Esophagus muscularis mucosa (tissue), 4 donors: ENCODE measurements around the gene MDGA2. TPM values are rescaled to one million over a fixed set of nuclear protein-coding genes. Genes with fewer than 3 reads are reported as not detected.
"Not testable (repeated sequence)": the region's sequence is repeated elsewhere in the genome, so short reads cannot be mapped to it uniquely, and the experiment has no call there.

ENCODE experiments used
- DNase-seq: peaks from one replicate; pipeline ENCODE4 v3.0.0-alpha.2; 2017; ENCODE audit errors: extremely low spot score
- H3K27ac ChIP-seq, 4 donors: fragments of 200-600 bp; sonication (generic); replicated peaks in 1 of 4; 1 replicate in 3 of 4; 2 replicates in 1 of 4; pipeline ENCODE4 v1.5.1; 2016 to 2019; ENCODE audit warnings: mild to moderate bottlenecking in 1 of 4
- H3K27me3 ChIP-seq, 4 donors: fragments of 200-600 bp; sonication (generic); one replicate each; pipeline versions ENCODE4 v1.5.1 to v1.6.0; 2016 to 2019
- H3K36me3 ChIP-seq, 4 donors: fragments of 200-600 bp; sonication (generic); one replicate each; pipeline ENCODE4 v1.5.1; 2016 to 2019
- H3K4me1 ChIP-seq, 4 donors: fragments of 200-600 bp; sonication (generic); one replicate each; pipeline ENCODE4 v1.5.1; 2016 to 2019
- H3K4me3 ChIP-seq, 4 donors: fragments of 200-600 bp; sonication (generic); 1 replicate in 2 of 4; 2 replicates in 2 of 4; pipeline ENCODE4 v1.5.1; 2016 to 2019; ENCODE audit warnings: mild to moderate bottlenecking in 4 of 4, moderate library complexity in 1 of 4
- H3K9me3 ChIP-seq, 4 donors: fragments of 200-600 bp; sonication (generic); 1 replicate in 3 of 4; 2 replicates in 1 of 4; pipeline ENCODE4 v1.5.1; 2016 to 2019
- EP300 ChIP-seq: sonication (generic); formaldehyde crosslinking; IDR thresholded peaks from one replicate; pipeline ENCODE4 v1.6.1; 2017; ENCODE audit warnings: antibody characterized with exemption
- POLR2A ChIP-seq: fragments of 450-650 bp; IDR thresholded peaks from one replicate; pipeline ENCODE4 v1.6.1; 2017; ENCODE audit warnings: antibody characterized with exemption, moderate library complexity, mild to moderate bottlenecking, low read depth
- POLR2AphosphoS5 ChIP-seq, 2 donors: sonication (generic); formaldehyde crosslinking; IDR thresholded peaks; one replicate each; pipeline ENCODE4 v1.6.1; 2017; ENCODE audit warnings: antibody characterized with exemption in 2 of 2
- WGBS: methylation state at CpG from one replicate; pipeline ENCODE4 v1.1.5; 2018; 5-methylcytosine and 5-hydroxymethylcytosine counted together
- intact Hi-C: fragments of 100-400 bp; cut with DNase I; formaldehyde crosslinking; loops from one replicate; pipeline ENCODE4 v1.15.1; 2023
- total RNA-seq, 4 donors: library from RNA; depleted of rRNA; stranded (reverse); fragments of >200 nt; gene quantifications; one replicate each; pipeline versions ENCODE4 v1.1.0 to v1.2.1, GENCODE V29; 2016
- TF ChIP-seq, protein P1 (sequence below), 3 experiments: fragments of 200-600 bp in 2 of 3; fragments of 450-650 bp in 1 of 3; sonication (generic) in 2 of 3; IDR thresholded peaks; one replicate each; pipeline ENCODE4 v1.5.1; 2017 to 2019; ENCODE audit warnings: antibody characterized with exemption in 3 of 3, mild to moderate bottlenecking in 2 of 3, moderate library complexity in 1 of 3

The MDGA2 gene
- total RNA-seq, 4 donors from 2014 or later, result under 0.01 TPM; not detected in 3

DNA sequence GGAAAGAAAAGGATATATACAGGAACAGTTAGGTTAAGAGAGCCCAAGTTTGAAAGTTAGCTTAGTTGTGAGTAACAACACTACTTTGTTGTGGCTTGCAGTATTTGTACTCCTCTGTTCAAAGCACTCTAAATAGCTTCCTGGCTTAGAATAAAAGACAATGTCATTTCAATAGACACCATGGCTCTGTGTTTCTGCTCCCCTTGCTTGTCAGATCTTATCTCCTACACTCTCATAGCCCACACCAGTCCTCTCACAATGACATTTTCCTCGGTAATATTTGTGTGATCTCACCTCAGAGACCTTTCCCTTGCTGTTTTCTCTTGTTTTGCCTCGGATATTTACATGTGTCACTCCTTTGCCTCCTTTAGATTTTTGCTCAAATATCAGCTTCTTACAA is 418.4 kb downstream of the MDGA2 start:
- no peak for DNase-seq
- Histone ChIP-seq H3K4me3 (no peak overlapping the region), H3K27me3 (no peaks in the 10 kb centered on the region), H3K9me3 (no peaks in the 10 kb centered on the region), H3K36me3 (no peaks in the 10 kb centered on the region), H3K4me1 (no peaks in the 10 kb centered on the region), H3K27ac (no peak overlapping the region)
- intact Hi-C loops, result no loop called here
- 64% methylated on average over 2 of the region's 2 CpGs for WGBS
- TF ChIP-seq POLR2A (no peak), POLR2AphosphoS5 (IDR thresholded peaks at IDR 0.05) (no peak), EP300 (no peak)
- TF ChIP-seq, protein P1, sequence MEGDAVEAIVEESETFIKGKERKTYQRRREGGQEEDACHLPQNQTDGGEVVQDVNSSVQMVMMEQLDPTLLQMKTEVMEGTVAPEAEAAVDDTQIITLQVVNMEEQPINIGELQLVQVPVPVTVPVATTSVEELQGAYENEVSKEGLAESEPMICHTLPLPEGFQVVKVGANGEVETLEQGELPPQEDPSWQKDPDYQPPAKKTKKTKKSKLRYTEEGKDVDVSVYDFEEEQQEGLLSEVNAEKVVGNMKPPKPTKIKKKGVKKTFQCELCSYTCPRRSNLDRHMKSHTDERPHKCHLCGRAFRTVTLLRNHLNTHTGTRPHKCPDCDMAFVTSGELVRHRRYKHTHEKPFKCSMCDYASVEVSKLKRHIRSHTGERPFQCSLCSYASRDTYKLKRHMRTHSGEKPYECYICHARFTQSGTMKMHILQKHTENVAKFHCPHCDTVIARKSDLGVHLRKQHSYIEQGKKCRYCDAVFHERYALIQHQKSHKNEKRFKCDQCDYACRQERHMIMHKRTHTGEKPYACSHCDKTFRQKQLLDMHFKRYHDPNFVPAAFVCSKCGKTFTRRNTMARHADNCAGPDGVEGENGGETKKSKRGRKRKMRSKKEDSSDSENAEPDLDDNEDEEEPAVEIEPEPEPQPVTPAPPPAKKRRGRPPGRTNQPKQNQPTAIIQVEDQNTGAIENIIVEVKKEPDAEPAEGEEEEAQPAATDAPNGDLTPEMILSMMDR (IDR thresholded peaks at IDR 0.05), result no peak

DNA sequence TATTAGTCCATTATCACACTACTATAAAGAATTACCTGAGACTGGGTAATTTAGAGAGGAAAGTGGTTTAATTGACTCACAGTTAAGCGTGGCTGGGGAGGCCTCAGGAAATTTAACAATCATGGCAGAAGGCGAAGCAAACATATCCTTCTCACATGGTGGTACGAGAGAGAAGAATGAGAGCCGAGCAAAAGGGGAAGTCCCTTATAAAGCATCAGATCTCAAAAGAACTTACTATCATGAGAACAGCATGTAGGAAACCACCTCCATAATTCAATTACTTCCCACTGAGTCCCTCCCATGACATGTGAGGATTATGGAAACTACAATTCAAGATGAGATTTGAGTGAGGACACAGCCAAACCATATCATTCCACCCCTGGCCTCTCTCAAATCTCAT is 422.6 kb downstream of the MDGA2 start:
- H3K36me3 ChIP-seq, result no peaks in the 10 kb centered on the region
- WGBS, result 66% methylated on average over 4 of the region's 4 CpGs
- H3K4me1 ChIP-seq, result no peaks in the 10 kb centered on the region
- no peak for DNase-seq
- H3K27me3 ChIP-seq, result no peaks in the 10 kb centered on the region
- TF ChIP-seq POLR2AphosphoS5 (IDR thresholded peaks at IDR 0.05) (no peak), POLR2A (no peak), EP300 (no peak)
- TF ChIP-seq, protein P1 (IDR thresholded peaks at IDR 0.05), result no peak
- no peaks in the 10 kb centered on the region for H3K9me3 ChIP-seq
- no peak overlapping the region for H3K4me3 ChIP-seq
- no peak overlapping the region for H3K27ac ChIP-seq
- intact Hi-C loops, result no loop called here

DNA sequence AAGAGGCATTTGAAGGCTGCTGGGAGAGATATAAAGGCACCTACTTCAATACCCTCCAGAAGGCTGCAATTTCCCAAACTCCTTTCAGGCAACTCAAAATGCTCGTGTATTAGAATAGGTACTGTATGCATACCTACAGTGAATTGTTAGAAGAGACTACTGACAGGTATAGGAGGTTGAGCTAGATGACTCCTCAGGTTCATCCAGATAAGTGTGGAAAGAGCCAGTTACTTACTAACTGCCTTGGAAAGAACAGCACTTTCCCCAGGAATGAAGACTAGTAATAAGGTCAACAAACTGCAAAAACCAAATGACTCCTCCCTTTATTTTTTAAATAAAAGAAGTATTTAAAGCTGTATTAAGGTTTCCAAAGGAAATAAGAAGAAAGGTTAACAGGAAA is 429.0 kb downstream of the MDGA2 start:
- H3K36me3 ChIP-seq, result no peaks in the 10 kb centered on the region
- WGBS, result 80% methylated on average over 1 of the region's 1 CpG
- no peak for DNase-seq
- H3K4me3 ChIP-seq, result no peak overlapping the region
- intact Hi-C loops, result no loop called here
- H3K27ac ChIP-seq, result no peak overlapping the region
- H3K4me1 ChIP-seq, result no peaks in the 10 kb centered on the region
- no peaks in the 10 kb centered on the region for H3K27me3 ChIP-seq
- TF ChIP-seq EP300 (no peak), POLR2AphosphoS5 (IDR thresholded peaks at IDR 0.05) (no peak), POLR2A (no peak)
- TF ChIP-seq, protein P1 (IDR thresholded peaks at IDR 0.05), result no peak
- H3K9me3 ChIP-seq, result no peaks in the 10 kb centered on the region

DNA sequence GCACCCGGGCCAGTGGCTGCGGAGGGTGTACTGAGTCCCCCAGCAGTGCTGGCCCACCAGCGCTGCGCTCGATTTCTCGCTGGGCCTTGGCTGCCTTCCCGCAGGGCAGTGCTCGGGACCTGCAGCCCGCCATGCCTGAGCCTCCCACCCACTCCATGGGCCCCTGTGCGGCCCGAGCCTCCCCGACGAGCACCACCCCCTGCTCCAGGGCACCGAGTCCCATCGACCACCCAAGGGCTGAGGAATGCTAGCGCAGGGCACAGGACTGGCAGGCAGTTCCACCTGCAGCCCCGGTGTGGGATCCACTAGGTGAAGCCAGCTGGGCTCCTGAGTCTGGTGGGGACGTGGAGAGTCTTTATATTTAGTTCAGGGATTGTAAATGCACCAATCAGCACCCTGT is 432.8 kb downstream of the MDGA2 start:
- no CpG with 5 or more reads among the region's 18 CpGs for WGBS

DNA sequence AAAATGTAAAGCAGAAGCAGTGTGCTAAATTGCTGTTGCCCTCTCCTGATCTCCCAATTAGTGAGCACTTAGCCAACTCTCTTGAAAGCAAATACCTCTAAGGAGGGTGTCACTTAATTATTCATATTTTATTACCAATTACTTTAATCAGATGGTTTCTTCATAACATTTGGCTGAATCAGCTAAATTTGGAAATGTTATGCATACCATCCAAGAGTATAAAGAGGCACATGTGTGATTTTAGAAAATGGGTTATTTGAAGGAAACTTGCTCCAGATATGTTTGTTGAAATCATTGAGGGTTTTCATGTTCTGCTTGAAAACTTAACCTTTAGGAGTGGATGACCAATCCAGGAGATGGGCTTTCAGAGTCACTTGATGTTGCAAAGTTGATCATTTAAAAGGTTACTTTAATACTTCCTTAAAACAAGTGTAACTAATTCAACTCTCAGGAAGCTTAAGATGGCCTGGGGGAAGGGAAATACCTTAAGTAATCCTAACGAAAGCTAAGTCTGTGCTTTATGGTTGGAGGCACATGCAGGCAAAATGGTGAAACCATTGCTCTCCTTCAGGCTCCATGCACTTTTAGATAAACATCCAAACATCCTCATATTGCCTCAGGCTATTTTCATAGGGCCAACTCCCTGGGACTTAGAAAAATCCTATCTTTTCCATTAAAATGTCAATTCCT is 434.5 kb downstream of the MDGA2 start:
- no peak overlapping the region for H3K27ac ChIP-seq
- TF ChIP-seq EP300 (no peak), POLR2A (no peak), POLR2AphosphoS5 (IDR thresholded peaks at IDR 0.05) (no peak)
- TF ChIP-seq, protein P1 (IDR thresholded peaks at IDR 0.05), result no peak
- no peaks in the 10 kb centered on the region for H3K9me3 ChIP-seq
- no peaks in the 10 kb centered on the region for H3K36me3 ChIP-seq
- 54% methylated on average over 1 of the region's 1 CpG for WGBS
- no peak overlapping the region for H3K4me3 ChIP-seq
- H3K4me1 ChIP-seq, result no peaks in the 10 kb centered on the region
- intact Hi-C loops, result no loop called here
- H3K27me3 ChIP-seq, result no peaks in the 10 kb centered on the region
- DNase-seq, result no peak

More for the DNA sequence above, 432.8 kb downstream of the MDGA2 start:
- intact Hi-C loops, H3K4me1 ChIP-seq, H3K27me3 ChIP-seq, H3K36me3 ChIP-seq, DNase-seq, H3K27ac ChIP-seq, H3K9me3 ChIP-seq, H3K4me3 ChIP-seq: not testable (repeated sequence)
